ENCODE results near the gene JUN.

Gene JUN

GRCh38 chr1:58768971-58769808, 14.7 kb downstream of the JUN start:
- H3K4me3 Mint-ChIP-seq, result no peak overlapping the region
- no peaks in the 10 kb centered on the region for H3K9me3 Mint-ChIP-seq
- CTCF ChIA-PET, result interaction anchor here (0.8 to 2.9 kb wide), 7 partner anchors 10 to 931 kb away, joined by 3 to 8 read pairs (median 4); no protein-coding TSS in a partner anchor
- peak; percentile 65 for DNase-seq
- peaks cover 15% of the 10 kb centered on the region for H3K27me3 Mint-ChIP-seq
- peaks cover 12% of the 10 kb centered on the region for H3K4me1 Mint-ChIP-seq
- H3K36me3 Mint-ChIP-seq, result no peaks in the 10 kb centered on the region
- H3K27ac Mint-ChIP-seq, result no peak overlapping the region

- Mint-ChIP-seq H3K4me3 (no peak overlapping the region), H3K4me1 (peaks cover 5% of the 10 kb centered on the region), H3K27ac (no peak overlapping the region), H3K36me3 (no peaks in the 10 kb centered on the region), H3K9me3 (no peaks in the 10 kb centered on the region), H3K27me3 (peaks cover 18% of the 10 kb centered on the region)
- CTCF ChIA-PET, result interaction anchor here (0.8 to 2.9 kb wide), 8 partner anchors 10 to 932 kb away, joined by 3 to 8 read pairs (median 4); no protein-coding TSS in a partner anchor
- no peak for DNase-seq
Observed at GRCh38 chr1:58768191-58768731, 15.6 kb downstream of the JUN start.

- Mint-ChIP-seq H3K4me3 (no peak overlapping the region), H3K9me3 (no peaks in the 10 kb centered on the region), H3K4me1 (no peaks in the 10 kb centered on the region), H3K27me3 (peaks cover 23% of the 10 kb centered on the region), H3K27ac (no peak overlapping the region), H3K36me3 (no peaks in the 10 kb centered on the region)
- CTCF ChIA-PET, result interaction anchor here (0.7 to 2.9 kb wide), 8 partner anchors 8 to 1112 kb away, joined by 3 to 8 read pairs (median 4); no protein-coding TSS in a partner anchor
- no peak for DNase-seq
Observed at GRCh38 chr1:58767143-58767542, 16.7 kb downstream of the JUN start.

- CTCF ChIA-PET, result interaction anchor here (2.2 kb wide), 1 partner anchor 20 kb away, joined by 5 read pairs; no protein-coding TSS in a partner anchor
- Mint-ChIP-seq H3K27me3 (peaks cover 20% of the 10 kb centered on the region), H3K36me3 (no peaks in the 10 kb centered on the region), H3K4me3 (no peak overlapping the region), H3K27ac (no peak overlapping the region), H3K4me1 (no peaks in the 10 kb centered on the region), H3K9me3 (no peaks in the 10 kb centered on the region)
- no peak for DNase-seq
Observed at GRCh38 chr1:58765441-58765840, 18.4 kb downstream of the JUN start.

- DNase-seq, result no peak
- H3K4me3 Mint-ChIP-seq, result no peak overlapping the region
- H3K36me3 Mint-ChIP-seq, result no peaks in the 10 kb centered on the region
- H3K4me1 Mint-ChIP-seq, result no peaks in the 10 kb centered on the region
- H3K9me3 Mint-ChIP-seq, result no peaks in the 10 kb centered on the region
- CTCF ChIA-PET, result interaction anchor here (2.2 kb wide), 1 partner anchor 20 kb away, joined by 5 read pairs; no protein-coding TSS in a partner anchor
- no peak overlapping the region for H3K27ac Mint-ChIP-seq
- peaks cover 20% of the 10 kb centered on the region for H3K27me3 Mint-ChIP-seq
Observed at GRCh38 chr1:58765006-58765405, 18.8 kb downstream of the JUN start.

- H3K27ac Mint-ChIP-seq, result no peak overlapping the region
- CTCF ChIA-PET, result interaction anchor here (1.0 to 2.2 kb wide), 2 partner anchors 17 to 19 kb away, joined by 3 to 5 read pairs; no protein-coding TSS in a partner anchor
- H3K9me3 Mint-ChIP-seq, result no peaks in the 10 kb centered on the region
- H3K4me3 Mint-ChIP-seq, result no peak overlapping the region
- DNase-seq, result no peak
- no peaks in the 10 kb centered on the region for H3K36me3 Mint-ChIP-seq
- no peaks in the 10 kb centered on the region for H3K4me1 Mint-ChIP-seq
- H3K27me3 Mint-ChIP-seq, result peaks cover 20% of the 10 kb centered on the region
Observed at GRCh38 chr1:58764294-58764978, 19.4 kb downstream of the JUN start.

- Mint-ChIP-seq H3K27ac (no peak overlapping the region), H3K9me3 (no peaks in the 10 kb centered on the region), H3K36me3 (no peaks in the 10 kb centered on the region), H3K4me3 (no peak overlapping the region), H3K27me3 (peaks cover 19% of the 10 kb centered on the region), H3K4me1 (no peaks in the 10 kb centered on the region)
- no peak for DNase-seq
- CTCF ChIA-PET, result interaction anchor here (0.9 to 1.7 kb wide), 3 partner anchors 8 to 249 kb away, joined by 3 to 5 read pairs (median 3); no protein-coding TSS in a partner anchor
Observed at GRCh38 chr1:58763214-58763613, 20.6 kb downstream of the JUN start.

- no peak overlapping the region for H3K27ac Mint-ChIP-seq
- H3K27me3 Mint-ChIP-seq, result peaks cover 16% of the 10 kb centered on the region
- no peak for DNase-seq
- no peaks in the 10 kb centered on the region for H3K9me3 Mint-ChIP-seq
- no peak overlapping the region for H3K4me3 Mint-ChIP-seq
- H3K4me1 Mint-ChIP-seq, result no peaks in the 10 kb centered on the region
- CTCF ChIA-PET, result interaction anchor here (0.9 to 1.7 kb wide), 3 partner anchors 8 to 250 kb away, joined by 3 to 5 read pairs (median 3); no protein-coding TSS in a partner anchor
- no peaks in the 10 kb centered on the region for H3K36me3 Mint-ChIP-seq
Observed at GRCh38 chr1:58762806-58763205, 21.0 kb downstream of the JUN start.

- Mint-ChIP-seq H3K27me3 (no peaks in the 10 kb centered on the region), H3K9me3 (no peaks in the 10 kb centered on the region), H3K4me1 (peaks cover 51% of the 10 kb centered on the region), H3K4me3 (peak overlapping the region; percentile 37), H3K36me3 (peaks cover 5% of the 10 kb centered on the region), H3K27ac (peak overlapping the region; percentile 89)
- peak; percentile 59 for DNase-seq
- CTCF ChIA-PET, result interaction anchor here (0.8 to 1.7 kb wide), 6 partner anchors 8 to 943 kb away, joined by 3 to 8 read pairs (median 4); no protein-coding TSS in a partner anchor
Observed at GRCh38 chr1:58755468-58755872, 28.4 kb downstream of the JUN start.

- peak overlapping the region; percentile 89 for H3K27ac Mint-ChIP-seq
- CTCF ChIA-PET, result interaction anchor here (0.8 to 1.7 kb wide), 6 partner anchors 8 to 944 kb away, joined by 3 to 8 read pairs (median 4); no protein-coding TSS in a partner anchor
- peak overlapping the region; percentile 37 for H3K4me3 Mint-ChIP-seq
- H3K36me3 Mint-ChIP-seq, result peaks cover 5% of the 10 kb centered on the region
- H3K4me1 Mint-ChIP-seq, result peaks cover 51% of the 10 kb centered on the region
- H3K27me3 Mint-ChIP-seq, result no peaks in the 10 kb centered on the region
- DNase-seq, result peak; percentile 48
- no peaks in the 10 kb centered on the region for H3K9me3 Mint-ChIP-seq
Observed at GRCh38 chr1:58754683-58755467, 29.0 kb downstream of the JUN start.

GRCh38 chr1:58754073-58754613, 29.7 kb downstream of the JUN start:
- Mint-ChIP-seq H3K4me1 (peaks cover 51% of the 10 kb centered on the region), H3K4me3 (no peak overlapping the region), H3K27me3 (no peaks in the 10 kb centered on the region), H3K9me3 (no peaks in the 10 kb centered on the region), H3K36me3 (peaks cover 5% of the 10 kb centered on the region), H3K27ac (peak overlapping the region; percentile 89)
- DNase-seq, result no peak
- CTCF ChIA-PET, result interaction anchor here (1.6 to 1.7 kb wide), 2 partner anchors 9 to 28 kb away, joined by 4 to 5 read pairs; no protein-coding TSS in a partner anchor

GRCh38 chr1:58753431-58753866, 30.4 kb downstream of the JUN start:
- DNase-seq, result no peak
- H3K4me3 Mint-ChIP-seq, result no peak overlapping the region
- H3K36me3 Mint-ChIP-seq, result peaks cover 5% of the 10 kb centered on the region
- H3K4me1 Mint-ChIP-seq, result peaks cover 51% of the 10 kb centered on the region
- H3K9me3 Mint-ChIP-seq, result no peaks in the 10 kb centered on the region
- no peak overlapping the region for H3K27ac Mint-ChIP-seq
- no peaks in the 10 kb centered on the region for H3K27me3 Mint-ChIP-seq
- CTCF ChIA-PET, result interaction anchor here (0.8 kb wide), 1 partner anchor 15 kb away, joined by 3 read pairs; no protein-coding TSS in a partner anchor

- Mint-ChIP-seq H3K36me3 (peaks cover 3% of the 10 kb centered on the region), H3K9me3 (no peaks in the 10 kb centered on the region)
Observed at GRCh38 chr1:58749646-58750045, 34.2 kb downstream of the JUN start.

More at GRCh38 chr1:58749646-58750045, 34.2 kb downstream of the JUN start:
- DNase-seq, result no peak
- H3K4me3 Mint-ChIP-seq, result no peak overlapping the region
- H3K27me3 Mint-ChIP-seq, result peaks cover 13% of the 10 kb centered on the region
- H3K4me1 Mint-ChIP-seq, result peaks cover 26% of the 10 kb centered on the region
- no peak overlapping the region for H3K27ac Mint-ChIP-seq
- CTCF ChIA-PET, result no interaction called here
